Fibroblast of gingiva (primary cell): Measurements from ENCODE around the gene ZFAND6.

Experiments
- DNase-seq: peaks from one replicate; pipeline ENCODE4 v3.0.0-alpha.2; 2011; ENCODE audit warnings: low read depth

Gene ZFAND6

DNA sequence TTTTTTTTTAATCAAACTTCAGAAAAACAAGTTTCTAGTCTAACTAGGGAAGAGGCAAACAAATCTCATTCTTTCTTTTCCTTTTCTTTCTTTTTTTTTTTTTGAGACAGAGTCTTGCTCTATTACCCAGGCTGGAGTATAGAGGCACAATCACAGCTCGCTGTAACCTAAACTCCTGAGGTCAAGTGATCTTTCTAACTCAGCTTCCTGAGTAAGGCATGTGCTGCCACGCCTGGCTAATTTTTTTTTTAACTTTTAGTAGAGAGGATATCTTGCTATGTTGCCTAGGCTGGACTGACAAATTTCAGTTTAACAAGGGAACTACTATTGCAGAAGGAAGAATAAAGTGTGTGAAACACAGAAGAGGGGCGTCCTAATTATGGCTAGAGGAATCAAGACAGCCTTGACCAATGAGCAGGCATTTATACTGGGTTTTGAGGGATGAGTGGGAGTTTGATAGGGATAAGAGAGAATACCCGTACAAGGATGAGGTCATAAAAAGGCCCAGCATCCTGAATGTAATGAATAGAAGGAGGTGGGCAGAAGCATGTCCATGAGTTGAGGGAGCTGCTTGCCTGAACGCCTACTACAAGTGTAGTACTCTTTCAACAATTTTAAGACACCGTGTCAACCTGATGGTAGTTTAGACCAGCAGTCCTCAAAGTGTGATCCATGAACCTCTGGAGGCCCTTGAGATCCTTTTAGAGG is 6.7 kb upstream of the ZFAND6 start:
- no peak for DNase-seq

DNA sequence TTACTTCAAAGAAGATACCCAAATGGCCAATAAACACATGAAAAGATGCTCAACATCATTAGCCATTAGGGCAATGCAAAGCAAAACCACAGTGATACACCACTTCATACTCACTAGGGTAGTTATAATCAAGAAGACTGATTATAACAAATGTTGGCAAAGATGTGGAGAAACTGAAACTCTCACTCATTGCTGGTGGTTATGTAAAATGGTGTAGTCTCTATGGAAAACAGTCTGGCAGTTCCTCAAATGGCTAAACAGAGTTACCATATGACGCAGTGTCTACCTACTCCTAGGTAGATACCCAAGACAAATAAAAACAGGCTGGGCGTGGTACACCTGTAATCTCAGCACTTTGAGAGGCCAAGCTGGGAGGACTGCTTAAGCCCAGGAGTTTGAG is 3.5 kb upstream of the ZFAND6 start:
- DNase-seq, result no peak

DNA sequence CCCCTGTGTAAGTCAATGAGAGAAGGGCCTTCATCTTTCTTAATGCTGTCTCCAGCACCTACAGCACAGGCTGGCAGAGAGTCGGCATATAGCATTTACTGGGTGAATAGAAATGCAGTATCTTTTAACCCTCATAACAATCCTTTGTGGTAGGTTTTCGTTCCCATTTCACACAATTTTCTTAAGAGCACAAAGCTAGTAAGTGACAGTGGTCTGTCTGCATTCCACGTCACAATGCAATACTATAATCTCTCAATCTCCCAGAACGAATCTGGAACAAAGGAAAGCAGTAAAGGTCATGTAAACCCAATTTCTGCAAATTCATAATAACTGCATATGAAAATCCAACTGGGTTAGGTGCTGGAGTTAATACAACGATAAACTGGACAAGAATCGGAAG is 1.4 kb upstream of the ZFAND6 start:
- no peak for DNase-seq

DNA sequence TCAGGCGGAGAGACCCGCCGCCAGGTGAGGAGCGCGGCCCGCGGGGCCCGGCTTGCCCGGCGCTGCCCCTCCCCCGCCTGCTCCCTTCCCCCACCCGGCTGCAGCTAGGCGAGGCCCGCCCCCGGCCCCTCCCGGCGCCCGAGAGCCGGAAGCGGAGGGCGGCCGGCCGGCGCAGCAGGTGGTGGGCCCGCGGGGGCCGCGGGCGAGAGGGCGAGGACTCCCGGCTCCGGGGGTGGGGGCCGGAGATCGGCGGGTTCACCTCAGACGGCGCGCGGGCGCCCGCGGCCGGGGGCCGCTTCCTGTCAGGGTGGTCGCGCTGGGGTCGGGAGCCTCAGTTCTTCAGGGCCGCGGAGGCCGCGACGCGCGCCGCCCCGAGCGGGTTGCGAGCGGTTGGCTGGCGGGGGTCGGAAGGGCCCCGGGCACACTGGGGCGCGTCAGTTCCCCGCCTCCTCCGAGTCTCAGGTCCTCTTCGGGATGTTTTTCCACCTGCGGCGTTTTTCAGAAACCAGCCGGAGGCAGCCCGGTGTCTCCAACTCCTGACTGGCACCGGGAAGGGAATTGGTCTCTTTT is 395 bp downstream of the ZFAND6 start:
- no peak for DNase-seq

DNA sequence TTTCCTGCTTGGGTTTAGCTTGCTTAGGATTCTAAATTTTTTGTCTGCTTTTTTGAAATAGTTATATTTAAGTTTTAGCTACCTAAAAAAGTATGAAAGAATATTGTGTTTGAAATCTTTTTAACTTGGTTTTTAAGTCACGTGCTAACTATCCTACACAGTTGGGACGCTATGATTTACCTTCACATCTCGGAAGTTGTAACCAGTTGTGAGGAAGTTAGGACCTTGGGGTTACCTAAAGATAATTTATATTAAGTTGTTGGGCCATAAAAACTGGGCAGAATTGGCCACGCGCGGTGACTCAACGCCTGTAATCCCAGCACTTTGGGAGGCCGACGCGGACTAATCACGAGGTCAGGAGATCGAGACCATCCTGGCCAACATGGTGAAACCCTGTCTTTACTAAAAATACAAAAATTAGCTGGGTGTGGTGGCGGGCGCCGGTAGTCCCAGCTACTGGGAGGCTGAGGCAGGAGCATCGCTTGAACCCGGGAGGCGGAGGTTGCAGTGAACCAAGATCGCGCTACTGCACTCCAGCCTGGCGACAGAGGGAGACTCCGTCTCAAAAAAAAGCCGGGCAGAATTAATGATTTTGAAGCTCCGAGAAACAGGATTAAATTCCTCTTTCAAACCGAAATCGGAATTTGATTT is 1.0 kb downstream of the ZFAND6 start:
- peak; percentile 43 for DNase-seq

DNA sequence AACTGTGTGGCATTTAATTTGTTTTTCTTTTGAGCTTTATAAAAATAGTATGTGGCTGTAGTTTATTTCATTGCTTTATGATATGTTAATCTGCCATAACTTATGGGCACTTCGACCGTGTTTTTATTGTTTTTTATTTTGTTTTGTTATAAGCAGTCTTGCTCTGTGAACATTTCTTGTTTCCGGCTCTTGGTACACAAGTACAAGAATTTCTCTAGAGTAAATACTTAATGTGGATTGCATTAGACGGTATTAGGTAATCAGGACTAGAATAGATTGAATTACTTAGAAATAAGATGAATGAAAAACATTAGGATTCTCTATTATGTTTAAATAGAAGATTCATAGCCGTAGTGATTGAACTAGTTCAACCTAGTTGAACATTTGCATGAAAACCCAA is 2.1 kb downstream of the ZFAND6 start:
- DNase-seq, result peak; percentile 57

DNA sequence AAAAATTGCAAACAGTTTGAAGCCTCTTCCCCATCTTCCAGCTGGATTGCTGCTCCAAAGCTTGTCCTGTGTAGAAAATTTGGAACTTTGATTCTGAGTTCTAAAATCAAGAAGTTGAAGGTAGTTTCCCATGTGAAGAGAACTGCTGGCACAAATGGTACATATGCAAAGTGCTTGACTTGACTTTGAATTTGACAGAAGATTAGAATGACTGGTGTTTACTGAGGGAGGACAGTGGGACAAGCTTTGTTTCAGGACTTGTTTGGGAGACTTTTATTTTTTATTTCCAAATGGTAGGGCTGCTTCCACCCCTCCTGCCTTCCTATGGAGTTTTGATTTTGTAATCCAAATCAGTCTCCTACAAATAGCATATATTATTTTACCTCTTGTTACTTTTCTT is 7.4 kb downstream of the ZFAND6 start:
- DNase-seq, result no peak

DNA sequence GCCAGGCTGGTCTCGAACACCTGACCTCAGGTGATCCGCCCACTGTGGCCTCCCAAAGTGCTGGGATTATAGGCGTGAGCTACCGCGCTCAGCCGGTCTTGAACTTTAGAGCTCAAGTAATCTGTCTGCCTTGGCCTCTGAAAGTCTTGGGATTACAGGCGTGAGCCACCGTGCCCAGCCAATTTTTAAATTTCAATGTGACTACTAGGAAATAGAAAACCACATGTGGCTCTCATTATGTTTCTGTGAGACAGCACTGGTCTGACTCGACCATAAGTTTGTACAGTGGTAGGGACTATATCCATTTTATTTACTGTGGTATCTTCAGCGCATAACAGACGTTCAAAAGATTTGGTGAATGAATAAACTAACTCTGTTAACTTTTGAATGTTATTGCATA is 9.1 kb downstream of the ZFAND6 start:
- peak; percentile 75 for DNase-seq

DNA sequence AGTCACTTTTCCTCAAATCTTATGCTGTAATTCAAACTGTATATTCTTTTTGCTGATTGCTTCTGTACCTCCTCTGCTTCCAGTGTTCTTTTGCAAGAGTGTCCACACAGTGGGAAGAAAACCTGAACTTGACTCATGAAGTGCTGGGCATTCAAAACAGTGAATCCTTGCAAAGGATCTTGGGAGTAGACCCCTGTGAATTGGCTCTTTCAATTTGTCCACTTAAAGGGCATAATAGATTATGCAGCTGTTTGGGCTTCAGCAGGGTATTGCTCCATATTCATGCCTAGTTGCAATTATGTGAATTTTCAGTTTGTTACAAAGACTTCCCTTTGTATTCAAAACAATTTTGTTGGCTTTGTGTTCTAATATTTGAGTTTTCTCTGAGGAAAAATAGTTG is 11.4 kb downstream of the ZFAND6 start:
- DNase-seq, result peak; percentile 60

DNA sequence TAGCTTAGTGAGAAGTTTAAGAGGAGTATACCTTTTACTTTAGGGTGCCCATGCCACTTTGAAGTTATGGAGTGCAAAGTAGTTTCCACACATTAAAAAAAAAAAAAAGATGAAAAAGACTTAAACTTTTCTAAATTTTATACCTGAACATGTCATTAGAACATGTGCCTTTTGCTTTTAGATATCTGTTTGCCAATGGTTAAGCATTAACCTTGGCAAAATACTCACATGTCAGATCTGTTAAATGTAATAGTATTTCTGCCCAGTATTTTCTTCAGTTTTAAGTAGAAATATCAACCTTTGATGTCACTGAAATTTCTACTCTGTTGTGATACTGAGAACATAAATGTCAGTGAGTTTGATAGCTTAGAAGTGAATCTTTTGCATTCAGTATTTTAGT is 12.2 kb downstream of the ZFAND6 start:
- no peak for DNase-seq

DNA sequence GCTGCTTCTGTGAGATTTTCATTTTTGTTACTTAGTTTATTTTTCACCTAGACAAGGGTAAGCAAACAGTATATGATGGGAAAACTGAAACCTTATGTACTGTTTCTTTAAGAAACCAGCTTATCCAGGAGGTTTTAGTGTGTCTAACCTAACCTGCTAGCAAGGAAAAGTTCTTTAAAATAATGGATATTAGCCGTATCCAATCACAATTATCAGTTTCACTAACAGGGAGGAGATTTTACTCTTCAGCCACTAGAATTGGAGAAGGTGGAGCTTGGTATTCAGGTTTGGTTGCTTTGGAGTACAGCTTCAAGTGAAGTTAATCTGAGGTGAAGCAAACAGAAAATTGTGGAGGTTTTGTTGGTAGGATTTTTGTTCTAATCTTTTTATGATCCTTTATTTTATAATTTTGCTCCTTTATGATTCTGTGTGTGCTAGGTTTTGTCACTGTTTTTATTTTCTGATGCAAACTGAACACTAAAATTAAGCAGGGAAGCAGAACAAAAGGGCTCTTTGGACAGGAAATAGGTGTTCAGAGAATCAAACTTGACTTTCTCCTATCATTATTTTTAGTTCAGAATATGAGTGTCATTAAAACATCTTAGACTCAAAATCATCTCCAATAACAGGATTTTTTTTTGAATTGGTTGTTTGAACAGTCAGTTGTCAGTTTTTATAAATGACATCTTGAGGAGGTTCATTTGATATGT is 13.0 kb downstream of the ZFAND6 start:
- DNase-seq, result peak; percentile 79

DNA sequence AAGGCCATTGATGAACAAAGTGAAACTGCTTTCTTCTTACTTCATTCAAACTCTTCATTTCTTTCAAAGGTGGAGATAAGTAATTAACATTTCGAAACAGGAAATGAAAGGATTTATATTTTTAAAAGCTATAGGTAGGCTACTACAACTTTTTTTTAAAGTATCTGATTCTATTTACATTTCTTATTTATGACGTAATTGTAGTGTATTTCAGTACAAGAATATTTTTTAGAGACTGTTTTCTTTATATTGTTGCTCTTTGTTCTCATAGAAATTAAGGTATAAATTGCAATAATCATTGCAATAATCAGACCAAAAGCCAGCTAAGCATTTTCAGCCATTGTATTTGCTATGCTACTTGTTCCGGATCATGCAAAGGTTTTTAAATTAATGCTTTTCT is 13.7 kb downstream of the ZFAND6 start:
- no peak for DNase-seq

DNA sequence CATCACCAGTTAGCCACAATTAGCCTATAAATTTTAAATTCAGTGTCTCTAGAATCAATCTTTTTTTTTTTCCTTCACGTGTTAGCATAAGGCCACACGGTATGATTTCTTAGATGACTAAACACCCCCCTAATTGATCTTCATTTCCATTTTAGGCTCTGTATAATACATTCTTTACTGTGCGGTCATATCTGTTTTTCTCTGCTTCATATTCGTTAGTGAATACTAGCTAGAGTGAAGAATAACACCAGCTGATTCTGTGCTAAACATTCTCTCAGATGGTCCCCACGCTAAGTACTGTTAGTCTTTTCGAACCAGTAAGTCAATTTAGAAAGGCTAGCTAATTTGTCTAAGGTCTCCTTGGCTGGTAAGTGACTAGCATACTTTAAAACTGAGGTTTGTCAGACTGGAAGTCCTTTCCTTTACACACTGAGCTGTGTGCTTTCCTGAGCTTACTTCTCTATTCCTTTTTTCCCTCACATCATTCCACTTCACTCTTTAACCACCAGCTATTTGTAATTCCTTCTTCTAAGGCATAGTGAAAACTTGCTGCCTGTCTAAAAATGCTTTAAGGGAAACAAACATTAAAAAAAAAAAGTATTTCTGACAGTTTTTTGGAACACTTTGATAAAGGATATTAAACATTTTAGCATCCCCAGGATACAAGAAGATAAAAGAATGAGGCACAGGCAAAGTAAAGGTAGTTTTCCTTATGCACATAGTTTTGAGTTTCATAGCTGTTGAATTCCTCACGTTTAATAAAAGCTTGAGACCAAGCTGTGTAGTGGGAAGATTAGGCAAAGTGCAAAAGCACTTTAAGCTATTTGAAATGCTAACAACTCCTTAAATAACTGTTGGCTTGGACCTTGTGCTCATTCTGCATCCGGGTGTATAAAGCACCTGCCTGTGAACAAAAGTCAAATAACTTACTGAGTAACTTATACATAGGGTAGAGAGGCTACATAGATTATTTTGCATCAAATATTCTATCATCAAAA is 17.1 kb downstream of the ZFAND6 start:
- no peak for DNase-seq

DNA sequence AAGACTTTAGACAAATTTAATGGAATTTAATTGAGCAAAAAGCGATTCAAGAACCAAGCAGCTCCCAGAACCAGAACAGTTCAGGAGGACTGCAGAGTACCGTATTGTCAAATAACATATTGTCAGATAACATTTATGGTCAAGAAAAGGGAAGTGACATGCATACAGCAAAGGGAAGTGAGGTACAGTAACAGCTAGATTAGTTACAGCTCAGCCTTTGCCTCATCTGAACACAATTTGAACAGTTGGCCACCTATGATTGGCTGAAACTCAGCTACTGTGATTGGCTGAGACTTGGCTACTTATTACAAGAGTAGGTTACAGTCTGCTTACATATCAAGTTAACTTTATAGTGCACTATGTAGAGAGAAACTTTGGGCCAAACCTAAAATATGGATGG is 21.9 kb downstream of the ZFAND6 start:
- DNase-seq, result no peak

DNA sequence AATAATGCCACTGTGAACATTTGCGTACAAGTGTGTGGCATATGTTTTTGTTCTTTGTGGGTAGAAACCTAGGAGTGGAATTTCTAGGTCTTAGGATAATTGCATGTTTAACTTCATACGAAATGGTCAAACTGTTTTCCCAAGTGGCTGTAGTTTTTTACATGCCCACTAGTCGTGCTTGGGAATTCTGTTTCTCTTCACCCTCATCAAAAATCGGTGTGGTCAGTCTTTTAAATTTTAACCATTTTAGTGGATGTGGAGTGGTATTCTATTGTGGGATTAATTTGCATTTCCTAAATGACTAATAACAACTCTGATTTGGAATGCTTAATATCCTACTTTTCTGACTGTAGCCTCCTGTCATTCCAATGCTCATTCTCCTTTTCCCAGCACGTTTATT is 27.6 kb downstream of the ZFAND6 start:
- no peak for DNase-seq

DNA sequence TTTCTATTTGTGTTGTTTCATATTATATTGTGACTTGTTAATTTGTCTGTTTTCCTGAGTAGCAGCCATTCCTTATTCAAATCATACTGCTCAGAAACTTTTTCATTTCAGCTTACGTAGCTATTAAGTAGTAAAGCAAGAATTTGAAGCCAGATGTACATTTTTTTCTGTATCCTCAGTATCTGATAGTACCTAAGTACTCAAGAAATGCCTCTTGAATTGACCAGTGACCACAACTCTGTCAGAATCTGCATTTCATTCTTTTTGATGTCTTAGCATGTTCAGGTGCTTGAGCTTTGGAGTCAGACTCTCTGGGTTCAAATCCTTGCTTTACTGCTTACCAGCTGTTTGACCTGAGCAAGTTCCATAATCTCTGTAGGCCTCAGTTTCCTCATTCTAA is 30.6 kb downstream of the ZFAND6 start:
- no peak for DNase-seq

DNA sequence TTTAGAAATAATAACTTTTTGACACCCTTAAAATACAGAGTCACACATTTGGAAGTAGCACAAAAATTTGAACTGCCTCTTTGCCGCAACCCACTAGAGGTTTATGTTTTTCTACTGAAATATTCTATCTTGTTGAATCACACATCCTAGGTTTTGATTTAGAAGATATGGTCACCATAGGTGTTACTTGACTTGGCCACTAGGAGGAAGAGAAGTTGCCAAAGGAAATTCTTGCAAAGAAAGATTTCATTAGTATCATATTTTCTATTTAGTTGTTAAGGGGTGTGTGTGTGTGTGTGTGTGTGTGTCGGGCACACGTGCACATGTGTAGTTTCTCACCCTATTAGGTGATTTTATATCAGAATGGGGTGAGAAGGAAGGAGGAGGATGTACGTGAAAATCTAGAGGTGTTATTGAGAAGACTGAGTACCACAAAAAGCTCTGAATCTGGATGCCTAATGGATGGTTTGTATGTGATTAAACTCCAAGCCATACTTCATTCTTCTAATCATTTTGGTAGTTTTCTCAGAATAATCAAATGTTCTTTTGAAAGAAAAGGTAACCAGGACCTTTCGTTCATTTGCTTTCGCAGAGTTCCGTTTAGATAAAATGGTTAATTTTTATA is 31.5 kb downstream of the ZFAND6 start:
- DNase-seq, result no peak

DNA sequence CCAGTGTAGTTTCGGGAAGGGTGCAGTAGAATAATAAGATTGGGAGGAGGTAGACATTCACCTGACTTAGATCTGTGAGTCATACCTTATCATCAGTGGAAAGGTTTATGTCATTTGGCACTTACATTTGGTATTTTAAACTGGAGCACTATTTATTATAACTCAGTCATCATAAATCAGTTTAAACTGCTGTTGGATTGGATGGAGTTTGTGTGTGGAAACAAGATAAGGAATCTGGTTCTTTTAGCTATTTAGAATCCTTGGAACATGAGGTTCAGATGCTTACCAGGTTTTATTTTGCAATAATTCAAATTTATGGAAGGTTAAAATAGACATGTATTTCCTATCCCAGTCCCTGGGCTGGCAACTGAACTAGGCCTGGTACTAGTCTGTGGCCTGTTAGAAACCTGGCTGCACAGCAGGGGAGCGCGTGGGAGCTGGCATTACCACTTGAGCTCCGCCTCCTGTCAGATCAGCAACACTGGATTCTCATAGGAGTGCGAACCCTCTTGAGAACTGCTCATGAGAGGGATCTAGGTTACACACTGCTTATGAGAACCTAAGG is 34.5 kb downstream of the ZFAND6 start:
- DNase-seq, result no peak

DNA sequence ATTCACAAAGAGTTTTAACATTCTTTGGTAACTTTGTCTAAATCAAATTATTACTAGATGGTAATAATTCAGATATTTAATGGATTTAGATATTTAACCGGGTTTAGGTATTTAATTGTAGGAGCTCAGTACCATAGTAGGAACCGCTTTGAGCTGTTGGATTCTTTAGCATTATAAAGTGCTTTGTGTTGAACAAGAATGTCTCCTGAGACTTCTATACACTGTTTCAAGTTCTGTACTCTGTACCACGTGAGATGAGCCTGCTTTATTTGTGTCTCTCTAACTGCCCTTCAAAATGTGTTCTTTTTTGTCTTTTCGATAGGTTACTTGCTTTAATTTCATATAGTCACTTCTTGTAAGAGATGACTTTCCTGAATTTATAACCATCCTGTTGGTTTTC is 36.0 kb downstream of the ZFAND6 start:
- no peak for DNase-seq

DNA sequence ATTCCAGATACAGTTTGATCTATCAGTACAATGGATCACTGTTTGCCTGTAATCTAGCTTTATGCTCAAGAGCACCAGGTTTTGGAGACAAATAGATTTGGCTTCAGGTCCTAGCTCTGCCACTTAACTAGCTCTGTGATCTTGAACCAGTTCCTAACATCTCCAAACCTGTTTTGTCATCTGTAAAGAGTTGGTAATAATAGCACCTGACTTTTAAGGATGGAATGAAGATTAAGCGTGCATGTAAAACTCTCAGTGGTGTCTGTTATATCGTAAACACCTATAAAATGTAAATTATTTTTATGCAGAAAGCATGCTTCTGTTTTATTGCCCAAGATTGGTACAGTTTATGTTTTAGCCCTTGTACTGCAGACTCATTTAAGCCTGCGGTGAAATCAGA is 36.5 kb downstream of the ZFAND6 start:
- DNase-seq, result no peak

DNA sequence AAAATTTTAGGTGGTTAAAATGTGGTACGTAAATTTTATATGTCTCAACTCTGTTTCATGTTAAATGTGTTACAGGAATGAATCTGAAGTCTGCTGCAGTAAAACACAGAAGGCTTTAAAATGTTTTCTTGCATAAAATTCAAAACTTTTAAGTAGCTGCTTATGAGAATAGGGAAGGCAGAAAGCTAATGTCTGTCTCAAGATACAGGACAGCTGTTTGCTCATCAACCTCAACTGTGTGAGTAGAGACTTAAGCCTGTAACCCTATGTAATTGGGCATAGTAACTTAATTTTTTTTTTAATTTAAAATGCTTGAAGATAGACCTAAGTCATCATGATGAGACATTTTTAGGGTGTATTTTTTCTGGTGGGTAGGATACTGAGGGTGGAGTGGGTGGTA is 38.9 kb downstream of the ZFAND6 start:
- no peak for DNase-seq
